Naive B cell (primary cell): ENCODE measurements around the gene BSCL2. TPM values are rescaled to one million over a fixed set of nuclear protein-coding genes. Genes with fewer than 3 reads are reported as not detected.
A peak's percentile ranks its signal among the peaks of the same experiment; 100 is the strongest.
"Not testable (repeated sequence)": the region's sequence is repeated elsewhere in the genome, so short reads cannot be mapped to it uniquely, and the experiment has no call there.

Source experiments
- ATAC-seq, 2 donors: fragments of 150-1000 bp; cut with Tn5 transposase; 2 replicates each; pipeline ENCODE4 v1.10.0; 2021; ENCODE audit warnings: low read depth in 2 of 2, mild to moderate bottlenecking in 2 of 2, moderate library complexity in 2 of 2
- DNase-seq: peaks from one replicate; pipeline ENCODE4 v3.0.0; 2022
- H3K27ac Mint-ChIP-seq, 6 donors: one replicate each; pipeline ENCODE4 v1.8.0; 2020 to 2022; ENCODE audit warnings: mild to moderate bottlenecking in 6 of 6, mixed read lengths in 6 of 6, moderate library complexity in 5 of 6, inconsistent platforms in 2 of 6
- H3K27me3 Mint-ChIP-seq, 3 donors: one replicate each; pipeline ENCODE4 v1.8.0; 2021 to 2022; ENCODE audit warnings: mixed read lengths in 3 of 3, mild to moderate bottlenecking in 1 of 3
- H3K36me3 Mint-ChIP-seq, 2 donors: one replicate each; pipeline ENCODE4 v1.8.0; 2020 to 2022; ENCODE audit warnings: mixed read lengths in 2 of 2, inconsistent platforms in 1 of 2, mild to moderate bottlenecking in 1 of 2
- H3K4me1 Mint-ChIP-seq, 3 donors: one replicate each; pipeline ENCODE4 v1.8.0; 2020 to 2022; ENCODE audit warnings: mixed read lengths in 3 of 3, inconsistent platforms in 1 of 3, mild to moderate bottlenecking in 1 of 3, moderate library complexity in 1 of 3
- H3K4me3 Mint-ChIP-seq, 8 donors: one replicate each; pipeline ENCODE4 v1.8.0; 2020 to 2022; ENCODE audit warnings: mild to moderate bottlenecking in 8 of 8, mixed read lengths in 8 of 8, moderate library complexity in 8 of 8, inconsistent platforms in 2 of 8
- H3K9me3 Mint-ChIP-seq, 7 donors: one replicate each; pipeline ENCODE4 v1.8.0; 2020 to 2022; ENCODE audit warnings: mixed read lengths in 7 of 7, mild to moderate bottlenecking in 5 of 7, inconsistent platforms in 2 of 7, moderate library complexity in 1 of 7
- polyA plus RNA-seq, 6 donors: library from polyadenylated mRNA; unstranded; fragments of 300-500 nt; fragmentation: Illumina TruSeq; gene quantifications; one replicate each; pipeline ENCODE4 v1.2.3, GENCODE V29; 2021; ENCODE audit warnings: low read depth in 6 of 6

Gene BSCL2
- polyA plus RNA-seq, 6 donors from 2014 or later, result 49.6 to 98.5 (median 57.6) TPM

GRCh38 chr11:62712861-62713260, 5.6 kb upstream of the BSCL2 start:
- no peak for ATAC-seq
- Mint-ChIP-seq H3K36me3 (peaks cover 6 to 9% of the 10 kb centered on the region in 2 donors), H3K27ac (peak overlapping the region in 4 of 6 donors; percentile 27 to 73 (median 43)), H3K27me3 (no peaks in the 10 kb centered on the region), H3K4me3 (peak overlapping the region in 1 of 8 donors; percentile 46), H3K4me1 (peaks cover 17 to 36% (median 28%) of the 10 kb centered on the region in 3 donors), H3K9me3 (no peaks in the 10 kb centered on the region)
- no peak for DNase-seq

GRCh38 chr11:62712276-62712812, 5.1 kb upstream of the BSCL2 start:
- Mint-ChIP-seq H3K27me3 (no peaks in the 10 kb centered on the region), H3K4me3 (peak overlapping the region in 3 of 8 donors; percentile 35 to 54 (median 46)), H3K4me1 (peaks cover 21 to 41% (median 34%) of the 10 kb centered on the region in 3 donors)

GRCh38 chr11:62710001-62710345, 2.7 kb upstream of the BSCL2 start:
- peak overlapping the region; percentile 98 to 100 (median 99) for H3K27ac Mint-ChIP-seq
- no peaks in the 10 kb centered on the region for H3K27me3 Mint-ChIP-seq
- peaks cover 37 to 61% (median 53%) of the 10 kb centered on the region in 3 donors for H3K4me1 Mint-ChIP-seq
- peak overlapping the region; percentile 95 to 100 (median 98) for H3K4me3 Mint-ChIP-seq
- H3K36me3 Mint-ChIP-seq, result peaks cover 0 to under 1% of the 10 kb centered on the region in 2 donors
- H3K9me3 Mint-ChIP-seq, result no peaks in the 10 kb centered on the region
- ATAC-seq (no peak), DNase-seq (no peak)

More at GRCh38 chr11:62712276-62712812, 5.1 kb upstream of the BSCL2 start:
- H3K9me3 Mint-ChIP-seq, result no peaks in the 10 kb centered on the region
- DNase-seq, result no peak
- peaks cover 5 to 9% of the 10 kb centered on the region in 2 donors for H3K36me3 Mint-ChIP-seq
- ATAC-seq, result no peak
- H3K27ac Mint-ChIP-seq, result peak overlapping the region in 4 of 6 donors; percentile 32 to 73 (median 50)

GRCh38 chr11:62709247-62710000, 2.2 kb upstream of the BSCL2 start:
- ATAC-seq, result peak; percentile 75 to 78
- H3K9me3 Mint-ChIP-seq, result no peaks in the 10 kb centered on the region
- H3K4me1 Mint-ChIP-seq, result peaks cover 37 to 61% (median 54%) of the 10 kb centered on the region in 3 donors

GRCh38 chr11:62708793-62709192, 1.6 kb upstream of the BSCL2 start:
- DNase-seq (no peak), ATAC-seq (no peak)
- Mint-ChIP-seq H3K27ac (peak overlapping the region; percentile 98 to 100 (median 99)), H3K27me3 (no peaks in the 10 kb centered on the region), H3K4me1 (peaks cover 37 to 61% (median 54%) of the 10 kb centered on the region in 3 donors), H3K4me3 (peak overlapping the region; percentile 95 to 100 (median 98)), H3K36me3 (no peaks in the 10 kb centered on the region), H3K9me3 (no peaks in the 10 kb centered on the region)

More at GRCh38 chr11:62709247-62710000, 2.2 kb upstream of the BSCL2 start:
- H3K36me3 Mint-ChIP-seq, result no peaks in the 10 kb centered on the region
- peak; percentile 97 for DNase-seq
- peak overlapping the region; percentile 95 to 100 (median 98) for H3K4me3 Mint-ChIP-seq
- H3K27ac Mint-ChIP-seq, result peak overlapping the region; percentile 98 to 100 (median 99)
- no peaks in the 10 kb centered on the region for H3K27me3 Mint-ChIP-seq

GRCh38 chr11:62708392-62708791, 1.2 kb upstream of the BSCL2 start:
- H3K4me3 Mint-ChIP-seq, result peak overlapping the region; percentile 95 to 100 (median 98)
- H3K4me1 Mint-ChIP-seq, result peaks cover 37 to 58% (median 54%) of the 10 kb centered on the region in 3 donors
- no peaks in the 10 kb centered on the region for H3K9me3 Mint-ChIP-seq
- ATAC-seq (no peak), DNase-seq (no peak)
- H3K36me3 Mint-ChIP-seq, result no peaks in the 10 kb centered on the region
- H3K27me3 Mint-ChIP-seq, result no peaks in the 10 kb centered on the region
- H3K27ac Mint-ChIP-seq, result peak overlapping the region in 5 of 6 donors; percentile 98 to 100 (median 99)

- peaks cover 41 to 53% (median 49%) of the 10 kb centered on the region in 3 donors for H3K4me1 Mint-ChIP-seq
- no peaks in the 10 kb centered on the region for H3K9me3 Mint-ChIP-seq
- peak overlapping the region; percentile 87 to 100 (median 98) for H3K4me3 Mint-ChIP-seq
- ATAC-seq, result no peak
- no peaks in the 10 kb centered on the region for H3K36me3 Mint-ChIP-seq
- no peak for DNase-seq
- peak overlapping the region; percentile 33 to 98 (median 86) for H3K27ac Mint-ChIP-seq
- no peaks in the 10 kb centered on the region for H3K27me3 Mint-ChIP-seq
Measured at GRCh38 chr11:62706850-62707247, 375 bp downstream of the BSCL2 start.

GRCh38 chr11:62705880-62706849, 1.1 kb downstream of the BSCL2 start:
- DNase-seq (peak; percentile 90), ATAC-seq (peak; percentile 64 to 70)
- H3K36me3 Mint-ChIP-seq, result no peaks in the 10 kb centered on the region
- peak overlapping the region; percentile 84 to 98 (median 92) for H3K27ac Mint-ChIP-seq
- no peaks in the 10 kb centered on the region for H3K27me3 Mint-ChIP-seq
- no peaks in the 10 kb centered on the region for H3K9me3 Mint-ChIP-seq
- peaks cover 41 to 53% (median 49%) of the 10 kb centered on the region in 3 donors for H3K4me1 Mint-ChIP-seq
- H3K4me3 Mint-ChIP-seq, result peak overlapping the region; percentile 87 to 100 (median 98)

- ATAC-seq, result no peak
- H3K4me1 Mint-ChIP-seq, result peaks cover 41 to 49% (median 49%) of the 10 kb centered on the region in 3 donors
- DNase-seq, result no peak
- no peaks in the 10 kb centered on the region for H3K27me3 Mint-ChIP-seq
- no peaks in the 10 kb centered on the region for H3K9me3 Mint-ChIP-seq
- H3K4me3 Mint-ChIP-seq, result peak overlapping the region; percentile 87 to 100 (median 98)
- no peaks in the 10 kb centered on the region for H3K36me3 Mint-ChIP-seq
- peak overlapping the region; percentile 76 to 96 (median 90) for H3K27ac Mint-ChIP-seq
Measured at GRCh38 chr11:62705413-62705812, 1.8 kb downstream of the BSCL2 start.

- DNase-seq, H3K27me3 Mint-ChIP-seq, ATAC-seq, H3K36me3 Mint-ChIP-seq, H3K9me3 Mint-ChIP-seq, H3K27ac Mint-ChIP-seq: not testable (repeated sequence)
- H3K4me3 Mint-ChIP-seq, result peak overlapping the region in 1 of 8 donors; percentile 35
- H3K4me1 Mint-ChIP-seq, result peaks cover 36 to 39% (median 36%) of the 10 kb centered on the region in 3 donors
Measured at GRCh38 chr11:62703921-62704320, 3.3 kb downstream of the BSCL2 start.

GRCh38 chr11:62702246-62702645, 5.0 kb downstream of the BSCL2 start:
- DNase-seq (no peak), ATAC-seq (no peak)
- no peak overlapping the region for H3K4me3 Mint-ChIP-seq
- H3K4me1 Mint-ChIP-seq, result peaks cover 19 to 27% (median 19%) of the 10 kb centered on the region in 3 donors
- no peaks in the 10 kb centered on the region for H3K27me3 Mint-ChIP-seq
- H3K36me3 Mint-ChIP-seq, result no peaks in the 10 kb centered on the region
- peak overlapping the region in 3 of 6 donors; percentile 23 to 87 (median 83) for H3K27ac Mint-ChIP-seq
- no peaks in the 10 kb centered on the region for H3K9me3 Mint-ChIP-seq

- H3K4me1 Mint-ChIP-seq, result peaks cover 7 to 9% (median 7%) of the 10 kb centered on the region in 3 donors
- DNase-seq (peak; percentile 69), ATAC-seq (peak; percentile 80 to 89)
- H3K27me3 Mint-ChIP-seq, result no peaks in the 10 kb centered on the region
- H3K4me3 Mint-ChIP-seq, result no peak overlapping the region
- H3K27ac Mint-ChIP-seq, result peak overlapping the region in 2 of 6 donors; percentile 40 to 52
- H3K36me3 Mint-ChIP-seq, result peaks cover 4 to 8% of the 10 kb centered on the region in 2 donors
- H3K9me3 Mint-ChIP-seq, result no peaks in the 10 kb centered on the region
Measured at GRCh38 chr11:62694455-62695167, 12.6 kb downstream of the BSCL2 start.
